T-helper 2 cell treated with Interferon-gamma antibody and Interleukin-4, amounts not matched to agents 5 μg/mL and 100 μg/mL, for 36 hours (primary cell): Measurements from ENCODE around the gene SHISA6.

ENCODE experiments used
- DNase-seq: peaks from one replicate; pipeline ENCODE4 v3.0.0; 2021; ENCODE audit warnings: low spot score
- H3K27ac Mint-ChIP-seq: one replicate; pipeline ENCODE4 v1.8.0; 2021; ENCODE audit warnings: mild to moderate bottlenecking, mixed read lengths
- H3K27me3 Mint-ChIP-seq: one replicate; pipeline ENCODE4 v1.8.0; 2021; ENCODE audit warnings: low read depth, mixed read lengths
- H3K36me3 Mint-ChIP-seq: one replicate; pipeline ENCODE4 v1.8.0; 2021; ENCODE audit warnings: low read depth, mixed read lengths
- H3K4me1 Mint-ChIP-seq: one replicate; pipeline ENCODE4 v1.8.0; 2021; ENCODE audit warnings: low read depth, mixed read lengths
- H3K4me3 Mint-ChIP-seq: one replicate; pipeline ENCODE4 v1.8.0; 2022; ENCODE audit warnings: mild to moderate bottlenecking, moderate library complexity, mixed read lengths
- H3K9me3 Mint-ChIP-seq: one replicate; pipeline ENCODE4 v1.8.0; 2021; ENCODE audit warnings: mixed read lengths

The SHISA6 gene

DNA sequence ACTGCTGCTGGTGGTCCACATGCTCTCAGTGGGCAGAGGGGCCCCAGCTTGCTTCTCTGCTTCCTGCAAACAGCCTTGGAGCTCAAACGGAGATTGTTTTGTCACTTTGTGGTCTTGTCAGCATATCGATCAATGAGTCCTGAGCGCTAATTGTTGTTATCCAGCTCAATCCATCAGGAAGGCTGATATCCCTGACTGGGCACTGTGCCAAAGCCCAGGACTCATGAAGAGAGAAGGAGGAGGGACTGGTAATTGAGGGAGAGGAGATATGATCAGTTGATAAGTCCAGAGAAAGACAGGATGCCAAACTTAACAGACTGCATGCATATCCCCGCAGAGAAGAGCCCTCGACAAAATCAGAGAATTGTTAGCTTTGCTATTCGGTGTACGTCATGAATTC is 298.6 kb downstream of the SHISA6 start:
- Mint-ChIP-seq H3K9me3 (peaks cover 57% of the 10 kb centered on the region), H3K36me3 (no peaks in the 10 kb centered on the region), H3K4me1 (no peaks in the 10 kb centered on the region), H3K4me3 (no peak overlapping the region), H3K27me3 (no peaks in the 10 kb centered on the region), H3K27ac (no peak overlapping the region)
- no peak for DNase-seq

DNA sequence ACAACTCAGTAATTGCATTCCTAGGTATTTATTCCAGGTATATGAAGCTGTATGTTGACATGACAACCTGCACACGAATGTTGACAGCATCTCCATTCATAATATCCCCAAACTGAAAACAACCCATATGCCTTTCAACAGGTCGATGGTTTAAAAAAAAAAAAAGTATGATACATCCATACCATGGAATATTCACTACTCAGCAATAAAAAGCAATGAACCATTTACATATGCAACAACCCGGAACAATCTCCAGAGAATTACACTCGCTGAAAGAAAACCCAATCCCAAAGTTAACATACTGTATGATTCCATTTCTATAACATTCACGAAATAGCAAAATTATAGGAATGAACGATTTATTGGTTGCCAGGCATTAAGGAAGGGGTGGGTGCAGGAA is 304.0 kb downstream of the SHISA6 start:
- Mint-ChIP-seq H3K9me3 (peaks cover 37% of the 10 kb centered on the region), H3K36me3 (no peaks in the 10 kb centered on the region), H3K4me3 (no peak overlapping the region)

DNA sequence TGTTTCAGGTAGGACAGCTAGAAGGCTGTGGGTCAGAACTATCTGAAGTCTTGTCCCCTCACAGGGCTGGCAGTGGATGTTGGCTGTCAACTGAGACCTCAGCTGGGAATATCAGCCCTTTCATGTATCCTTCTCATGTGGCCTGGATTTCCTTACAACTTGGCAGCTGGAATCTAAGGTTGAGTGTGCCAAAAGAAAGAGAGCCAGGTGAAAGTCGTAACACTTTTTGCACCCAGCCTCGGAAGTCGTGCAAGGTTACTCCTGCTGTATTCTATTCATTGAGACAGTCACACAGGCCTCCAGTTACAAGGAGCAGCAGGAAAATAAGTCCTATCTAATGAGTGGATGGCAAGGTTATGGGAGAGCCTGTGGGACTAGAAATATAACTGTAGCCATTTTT is 304.7 kb downstream of the SHISA6 start:
- Mint-ChIP-seq H3K27ac (no peak overlapping the region), H3K9me3 (peaks cover 36% of the 10 kb centered on the region), H3K36me3 (no peaks in the 10 kb centered on the region), H3K4me1 (no peaks in the 10 kb centered on the region), H3K27me3 (no peaks in the 10 kb centered on the region), H3K4me3 (no peak overlapping the region)
- no peak for DNase-seq

More for the DNA sequence above, 304.0 kb downstream of the SHISA6 start:
- Mint-ChIP-seq H3K27ac (no peak overlapping the region), H3K4me1 (no peaks in the 10 kb centered on the region), H3K27me3 (no peaks in the 10 kb centered on the region)
- DNase-seq: no peak

DNA sequence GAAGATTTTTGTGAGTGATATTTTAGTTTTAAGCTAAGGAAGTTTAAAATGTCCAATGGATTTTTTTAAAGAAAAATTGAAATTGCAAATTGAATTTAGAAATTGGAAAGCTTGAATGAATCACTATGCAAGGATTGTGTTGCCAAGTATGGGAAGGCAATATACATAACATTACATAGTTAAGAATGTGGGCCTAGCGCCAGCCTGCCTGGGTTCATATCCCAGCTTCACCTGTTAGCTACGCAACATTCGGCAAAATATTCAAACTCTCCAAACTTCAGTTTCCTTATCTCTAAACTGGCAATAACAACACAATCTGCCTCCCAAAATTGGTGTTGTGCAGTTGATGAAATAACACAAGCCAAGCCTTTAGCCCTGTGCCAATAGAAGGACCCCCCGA is 306.8 kb downstream of the SHISA6 start:
- no peak overlapping the region for H3K27ac Mint-ChIP-seq
- DNase-seq: no peak

DNA sequence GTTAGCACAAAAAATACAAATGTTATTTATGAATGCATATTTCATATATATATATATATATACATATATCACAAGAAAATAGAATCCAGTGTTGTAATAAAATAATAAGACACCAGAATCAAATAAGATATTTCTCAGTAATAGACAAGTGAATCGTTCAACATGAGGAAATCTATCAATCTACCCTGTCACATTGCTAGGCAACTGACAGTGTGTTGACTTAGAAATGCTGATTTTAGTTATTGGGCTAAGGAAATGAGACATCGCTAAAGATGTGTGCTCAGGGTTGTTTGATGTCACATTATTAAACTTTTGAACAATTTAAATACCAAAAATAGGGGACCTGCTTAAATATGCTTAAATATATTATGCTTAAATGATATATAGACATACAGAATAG is 307.4 kb downstream of the SHISA6 start:
- Mint-ChIP-seq H3K4me3 (no peak overlapping the region), H3K4me1 (no peaks in the 10 kb centered on the region), H3K27ac (no peak overlapping the region), H3K36me3 (no peaks in the 10 kb centered on the region), H3K27me3 (no peaks in the 10 kb centered on the region), H3K9me3 (peaks cover 35% of the 10 kb centered on the region)
- no peak for DNase-seq

More for the DNA sequence above, 306.8 kb downstream of the SHISA6 start:
- Mint-ChIP-seq H3K4me3 (no peak overlapping the region), H3K36me3 (no peaks in the 10 kb centered on the region), H3K4me1 (no peaks in the 10 kb centered on the region), H3K27me3 (no peaks in the 10 kb centered on the region), H3K9me3 (peaks cover 33% of the 10 kb centered on the region)

DNA sequence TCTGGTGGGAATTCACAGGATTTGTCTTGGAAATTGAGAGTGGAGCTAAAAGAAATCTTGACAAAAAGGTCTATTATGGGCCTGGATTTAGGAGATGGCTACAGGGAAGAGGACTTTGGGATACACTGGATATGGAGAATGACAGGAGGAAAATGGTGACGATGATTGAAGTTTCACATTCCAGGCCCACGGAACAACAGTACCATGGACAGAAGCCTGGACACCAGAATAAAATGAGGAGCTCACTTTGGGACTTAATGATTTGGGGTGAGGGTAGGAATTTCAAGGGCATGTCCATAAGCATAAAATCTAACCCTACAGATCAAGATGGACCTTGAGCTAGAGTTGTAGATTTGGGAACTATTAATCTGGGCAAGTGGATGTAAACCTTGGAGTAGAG is 309.4 kb downstream of the SHISA6 start:
- H3K9me3 Mint-ChIP-seq: peaks cover 40% of the 10 kb centered on the region
- H3K27ac Mint-ChIP-seq: no peak overlapping the region
- H3K36me3 Mint-ChIP-seq: no peaks in the 10 kb centered on the region
- no peak for DNase-seq
- no peaks in the 10 kb centered on the region for H3K4me1 Mint-ChIP-seq
- no peak overlapping the region for H3K4me3 Mint-ChIP-seq
- no peaks in the 10 kb centered on the region for H3K27me3 Mint-ChIP-seq

DNA sequence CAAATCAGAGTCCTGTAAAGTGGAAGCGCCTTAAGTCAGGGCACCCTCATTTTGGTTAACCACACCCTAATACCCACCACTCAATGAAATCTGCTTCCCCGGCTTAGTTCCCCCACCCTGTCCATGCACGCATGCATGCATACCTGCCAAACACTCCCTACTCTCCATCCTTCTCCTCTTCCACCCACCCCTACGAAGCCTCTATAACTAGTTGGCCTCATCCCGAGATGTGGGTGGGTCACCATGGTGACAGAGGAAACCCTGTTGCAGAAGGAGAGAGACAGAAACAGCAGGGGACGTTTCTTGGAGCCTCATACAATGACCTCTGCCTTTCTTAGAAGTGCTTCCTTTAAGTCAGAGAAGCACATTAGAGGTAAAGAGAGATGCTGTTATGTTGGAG is 310.4 kb downstream of the SHISA6 start:
- Mint-ChIP-seq H3K9me3 (peaks cover 37% of the 10 kb centered on the region), H3K4me3 (no peak overlapping the region), H3K36me3 (no peaks in the 10 kb centered on the region), H3K27me3 (no peaks in the 10 kb centered on the region), H3K4me1 (no peaks in the 10 kb centered on the region), H3K27ac (no peak overlapping the region)
- no peak for DNase-seq

DNA sequence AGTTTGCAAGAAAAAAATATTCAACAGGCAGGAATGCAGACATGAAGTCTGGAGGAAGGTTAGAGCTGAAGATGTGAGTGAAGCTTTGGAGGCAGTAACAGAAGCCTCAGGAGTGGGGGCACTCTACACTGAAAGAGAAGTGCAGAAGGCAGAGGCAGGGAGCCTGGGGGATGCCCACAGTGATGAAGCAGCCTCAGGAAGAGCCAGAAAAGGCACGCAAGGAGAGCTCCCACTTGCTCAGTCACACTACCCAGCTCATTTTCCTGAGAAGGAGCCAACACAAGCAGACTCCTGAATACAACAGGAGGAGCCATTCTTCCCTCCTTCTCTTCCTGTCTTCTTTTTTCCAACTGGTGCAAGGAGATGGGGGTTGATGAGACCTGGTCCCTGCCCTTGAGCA is 312.1 kb downstream of the SHISA6 start:
- DNase-seq: no peak
- Mint-ChIP-seq H3K27me3 (no peaks in the 10 kb centered on the region), H3K4me1 (no peaks in the 10 kb centered on the region), H3K9me3 (peaks cover 34% of the 10 kb centered on the region), H3K36me3 (no peaks in the 10 kb centered on the region), H3K27ac (no peak overlapping the region), H3K4me3 (no peak overlapping the region)

DNA sequence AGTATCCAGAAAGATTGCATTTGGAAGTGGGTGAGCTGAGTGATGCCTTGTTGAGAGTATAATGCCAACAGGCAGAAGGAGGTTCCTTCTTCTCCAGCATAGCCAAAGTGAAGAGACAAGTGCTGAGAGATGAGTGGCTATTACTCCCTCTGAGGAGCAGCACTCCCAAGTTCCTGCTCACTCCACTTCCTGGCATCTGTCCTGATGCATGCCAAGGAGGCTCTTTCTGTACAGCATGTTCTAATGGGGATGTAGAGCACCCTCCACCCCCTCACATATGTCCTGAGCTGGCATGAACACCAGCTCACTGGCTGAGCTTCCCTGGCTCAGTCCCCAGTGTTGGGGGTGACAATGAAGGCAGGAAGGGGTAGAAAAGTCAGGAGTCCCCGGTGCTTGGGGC is 313.0 kb downstream of the SHISA6 start:
- no peak for DNase-seq
- Mint-ChIP-seq H3K27ac (no peak overlapping the region), H3K36me3 (no peaks in the 10 kb centered on the region), H3K4me1 (no peaks in the 10 kb centered on the region), H3K27me3 (no peaks in the 10 kb centered on the region), H3K9me3 (peaks cover 33% of the 10 kb centered on the region), H3K4me3 (no peak overlapping the region)

DNA sequence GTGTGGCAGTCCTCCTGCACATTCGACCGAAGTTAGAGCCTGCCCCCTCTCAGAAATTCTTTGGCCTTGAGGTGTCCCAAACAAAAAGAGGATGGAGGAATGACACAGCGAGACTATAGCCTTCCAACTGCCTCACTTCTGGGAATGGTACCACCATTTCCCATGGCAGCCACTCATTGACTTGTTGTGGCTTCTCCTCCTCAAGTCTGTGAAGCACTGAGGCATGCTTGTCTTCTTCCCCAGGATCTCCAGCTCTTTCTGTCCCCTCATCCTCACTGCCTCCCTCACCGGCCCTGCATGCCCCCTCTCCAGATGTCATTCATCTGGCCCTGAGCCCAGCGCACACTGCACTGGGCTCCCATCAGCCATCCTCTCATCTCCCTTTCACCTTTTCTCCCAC is 313.5 kb downstream of the SHISA6 start:
- Mint-ChIP-seq H3K4me3 (no peak overlapping the region), H3K27me3 (no peaks in the 10 kb centered on the region), H3K27ac (no peak overlapping the region), H3K36me3 (no peaks in the 10 kb centered on the region), H3K9me3 (peaks cover 33% of the 10 kb centered on the region), H3K4me1 (no peaks in the 10 kb centered on the region)
- DNase-seq: no peak

DNA sequence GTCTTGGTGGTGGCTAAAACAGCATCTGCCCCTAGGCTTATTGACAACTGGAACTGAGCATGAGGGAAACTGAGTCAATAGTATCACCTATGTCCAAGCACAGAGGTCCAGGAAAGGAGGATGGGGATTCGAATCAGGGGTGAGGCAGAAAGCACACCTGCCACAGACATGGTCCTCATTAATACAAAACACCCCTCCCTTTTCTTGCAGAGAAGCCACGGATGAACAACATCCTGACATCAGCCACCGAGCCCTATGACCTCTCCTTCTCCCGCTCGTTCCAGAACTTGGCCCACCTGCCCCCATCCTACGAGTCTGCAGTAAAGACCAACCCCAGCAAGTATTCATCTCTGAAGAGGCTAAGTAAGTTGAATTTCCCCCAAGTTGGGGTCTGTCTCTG is 314.5 kb downstream of the SHISA6 start:
- no peaks in the 10 kb centered on the region for H3K36me3 Mint-ChIP-seq
- H3K27ac Mint-ChIP-seq: no peak overlapping the region
- DNase-seq: no peak

DNA sequence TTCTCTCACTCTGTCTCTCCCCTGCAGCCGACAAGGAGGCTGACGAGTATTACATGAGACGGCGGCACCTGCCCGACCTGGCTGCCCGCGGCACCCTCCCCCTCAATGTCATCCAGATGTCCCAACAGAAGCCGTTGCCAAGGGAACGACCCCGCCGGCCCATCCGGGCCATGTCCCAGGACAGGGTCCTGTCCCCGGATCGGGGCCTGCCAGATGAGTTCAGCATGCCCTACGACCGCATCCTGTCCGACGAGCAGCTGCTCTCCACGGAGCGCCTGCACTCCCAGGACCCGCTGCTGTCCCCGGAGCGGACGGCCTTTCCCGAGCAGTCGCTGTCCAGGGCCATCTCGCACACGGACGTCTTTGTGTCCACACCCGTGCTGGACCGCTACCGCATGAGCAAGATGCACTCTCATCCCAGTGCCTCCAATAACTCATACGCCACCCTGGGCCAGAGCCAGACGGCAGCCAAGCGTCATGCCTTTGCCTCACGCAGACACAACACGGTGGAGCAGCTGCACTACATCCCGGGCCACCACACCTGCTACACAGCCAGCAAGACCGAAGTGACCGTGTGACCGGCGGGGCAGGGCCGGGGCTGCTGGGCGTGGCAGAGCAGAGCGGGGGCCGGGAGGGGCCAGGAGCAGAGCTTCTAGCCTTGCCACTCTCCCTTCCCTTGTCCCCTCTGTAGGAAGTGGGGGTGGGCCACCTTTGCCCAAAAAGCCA is 316.9 kb downstream of the SHISA6 start:
- H3K9me3 Mint-ChIP-seq: peaks cover 31% of the 10 kb centered on the region
- H3K27ac Mint-ChIP-seq: no peak overlapping the region
- no peak for DNase-seq
- H3K4me1 Mint-ChIP-seq: no peaks in the 10 kb centered on the region
- no peaks in the 10 kb centered on the region for H3K27me3 Mint-ChIP-seq
- no peak overlapping the region for H3K4me3 Mint-ChIP-seq
- no peaks in the 10 kb centered on the region for H3K36me3 Mint-ChIP-seq

More for the DNA sequence above, 314.5 kb downstream of the SHISA6 start:
- Mint-ChIP-seq H3K27me3 (no peaks in the 10 kb centered on the region), H3K4me1 (no peaks in the 10 kb centered on the region), H3K4me3 (no peak overlapping the region), H3K9me3 (peaks cover 29% of the 10 kb centered on the region)

DNA sequence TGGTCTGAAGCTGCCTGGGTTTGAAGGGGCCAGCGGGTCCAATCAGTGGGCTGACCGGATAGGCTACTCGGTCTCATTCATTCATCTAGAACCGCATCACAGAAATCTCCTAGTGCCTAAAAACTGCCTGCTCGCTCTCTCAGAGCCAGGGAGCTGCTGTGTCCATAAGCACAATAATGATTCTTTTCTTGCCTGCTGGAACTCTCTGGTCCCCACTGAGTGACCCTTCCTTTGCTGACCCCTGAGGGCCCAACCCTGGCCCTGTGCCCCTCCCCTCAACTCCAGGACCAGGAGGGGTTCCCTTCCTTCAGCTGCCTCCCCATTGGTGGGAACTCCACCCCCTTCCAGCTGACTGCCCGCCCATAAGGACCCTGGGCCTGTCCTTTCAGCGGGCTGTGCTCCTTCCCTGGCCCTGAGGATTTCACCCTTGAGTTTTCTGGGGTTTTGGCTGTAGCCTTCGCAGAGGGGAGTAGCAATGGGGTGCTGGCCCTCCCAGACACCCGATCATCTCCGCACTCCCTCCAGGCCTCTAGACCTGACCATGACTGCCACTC is 317.7 kb downstream of the SHISA6 start:
- H3K27me3 Mint-ChIP-seq: no peaks in the 10 kb centered on the region
- no peak for DNase-seq
- no peaks in the 10 kb centered on the region for H3K4me1 Mint-ChIP-seq
- peaks cover 28% of the 10 kb centered on the region for H3K9me3 Mint-ChIP-seq
- no peak overlapping the region for H3K27ac Mint-ChIP-seq
- H3K4me3 Mint-ChIP-seq: no peak overlapping the region
- no peaks in the 10 kb centered on the region for H3K36me3 Mint-ChIP-seq

DNA sequence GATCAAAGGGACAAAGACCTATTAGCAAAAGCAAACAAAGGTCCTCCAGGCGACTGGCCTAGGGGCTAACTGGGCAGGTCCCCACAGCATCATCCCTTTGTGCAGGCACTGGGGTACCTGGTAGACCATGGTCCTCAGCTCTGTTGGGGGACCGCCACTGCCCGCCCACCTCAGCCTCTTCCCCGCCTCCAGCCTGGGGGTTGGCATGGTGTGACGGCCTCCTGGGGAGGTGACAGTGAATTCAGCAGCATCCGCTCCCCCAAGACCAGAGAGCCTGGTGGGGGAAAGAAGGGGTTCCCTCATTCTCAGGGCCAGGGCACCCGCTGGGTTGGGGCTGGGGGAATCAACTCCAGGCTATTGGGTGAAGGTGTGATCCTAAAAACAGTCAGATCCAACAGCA is 318.6 kb downstream of the SHISA6 start:
- H3K4me1 Mint-ChIP-seq: no peaks in the 10 kb centered on the region
- H3K9me3 Mint-ChIP-seq: peaks cover 30% of the 10 kb centered on the region
- H3K27me3 Mint-ChIP-seq: no peaks in the 10 kb centered on the region
- no peak overlapping the region for H3K27ac Mint-ChIP-seq
- H3K36me3 Mint-ChIP-seq: no peaks in the 10 kb centered on the region
- H3K4me3 Mint-ChIP-seq: no peak overlapping the region
- no peak for DNase-seq

DNA sequence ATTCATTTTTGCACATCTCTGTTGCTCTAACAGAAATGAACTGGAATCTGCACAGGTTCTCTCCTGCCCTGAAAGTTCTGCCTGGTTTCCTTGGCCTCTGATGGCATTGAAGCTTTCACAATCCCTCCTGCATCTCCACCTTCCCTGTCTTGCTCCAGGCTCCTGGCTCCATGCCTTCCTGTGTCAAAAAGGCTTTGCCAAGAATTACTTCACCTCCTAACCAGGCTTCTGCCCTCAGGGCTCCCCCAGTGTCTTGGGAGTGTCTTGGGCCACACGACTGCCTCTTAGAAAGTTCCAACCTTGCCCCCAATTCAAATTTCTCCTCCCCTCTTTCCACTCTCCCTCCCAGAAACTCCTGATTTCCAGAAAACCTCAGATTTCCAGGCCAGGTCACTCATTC is 320.3 kb downstream of the SHISA6 start:
- no peaks in the 10 kb centered on the region for H3K36me3 Mint-ChIP-seq
- DNase-seq: no peak

More for the DNA sequence above, 320.3 kb downstream of the SHISA6 start:
- H3K27me3 Mint-ChIP-seq: no peaks in the 10 kb centered on the region
- H3K4me1 Mint-ChIP-seq: no peaks in the 10 kb centered on the region
- H3K9me3 Mint-ChIP-seq: peaks cover 32% of the 10 kb centered on the region
- no peak overlapping the region for H3K4me3 Mint-ChIP-seq
- no peak overlapping the region for H3K27ac Mint-ChIP-seq
